DMS153 (cell line): Measurements from ENCODE around the gene RAE1.
"Not testable (repeated sequence)": the region's sequence is repeated elsewhere in the genome, so short reads cannot be mapped to it uniquely, and the experiment has no call there.

Source experiments
- DNase-seq: peaks from one replicate; lab custom pipeline; 2025; lab: John Stamatoyannopoulos, UW

The RAE1 gene

DNA sequence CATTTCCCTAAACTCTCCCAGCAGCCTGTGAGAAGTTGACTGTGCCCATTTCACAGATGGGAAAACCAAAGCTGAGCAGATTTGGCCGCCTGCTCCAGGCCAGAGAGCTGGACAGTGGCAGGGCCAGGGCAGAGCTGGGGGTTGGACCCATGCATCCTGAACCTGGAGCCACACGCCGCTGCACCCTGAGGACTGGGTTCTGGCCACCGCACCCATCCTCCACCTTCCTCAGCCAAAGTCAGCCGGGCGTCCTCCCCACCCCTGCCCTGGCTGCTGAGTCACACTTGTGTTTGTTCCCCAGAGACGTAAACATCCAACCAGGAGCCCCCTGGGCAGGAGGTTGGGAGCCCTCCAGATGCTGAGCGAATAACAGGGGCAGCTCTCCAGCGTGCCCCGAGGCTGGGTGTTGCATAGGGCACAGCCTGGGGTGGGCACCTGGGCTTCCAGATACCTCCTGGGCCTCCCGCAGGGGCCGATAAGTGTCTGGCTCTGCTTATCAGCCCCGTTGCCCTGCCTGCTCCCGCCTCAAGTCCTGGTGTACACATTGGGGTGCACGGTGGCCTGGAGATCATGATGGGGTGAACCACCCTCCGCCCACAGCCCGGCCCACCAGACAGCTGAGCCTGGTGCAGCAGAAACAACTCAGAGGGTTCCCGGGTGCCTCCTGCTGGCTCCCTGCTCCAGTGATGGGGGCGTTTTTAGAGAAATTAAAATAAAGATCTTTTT, 64.0 kb downstream of the RAE1 start:
- no peak for DNase-seq

GRCh38 chr20:57415771-57416170, 64.7 kb downstream of the RAE1 start:
- no peak for DNase-seq

DNA sequence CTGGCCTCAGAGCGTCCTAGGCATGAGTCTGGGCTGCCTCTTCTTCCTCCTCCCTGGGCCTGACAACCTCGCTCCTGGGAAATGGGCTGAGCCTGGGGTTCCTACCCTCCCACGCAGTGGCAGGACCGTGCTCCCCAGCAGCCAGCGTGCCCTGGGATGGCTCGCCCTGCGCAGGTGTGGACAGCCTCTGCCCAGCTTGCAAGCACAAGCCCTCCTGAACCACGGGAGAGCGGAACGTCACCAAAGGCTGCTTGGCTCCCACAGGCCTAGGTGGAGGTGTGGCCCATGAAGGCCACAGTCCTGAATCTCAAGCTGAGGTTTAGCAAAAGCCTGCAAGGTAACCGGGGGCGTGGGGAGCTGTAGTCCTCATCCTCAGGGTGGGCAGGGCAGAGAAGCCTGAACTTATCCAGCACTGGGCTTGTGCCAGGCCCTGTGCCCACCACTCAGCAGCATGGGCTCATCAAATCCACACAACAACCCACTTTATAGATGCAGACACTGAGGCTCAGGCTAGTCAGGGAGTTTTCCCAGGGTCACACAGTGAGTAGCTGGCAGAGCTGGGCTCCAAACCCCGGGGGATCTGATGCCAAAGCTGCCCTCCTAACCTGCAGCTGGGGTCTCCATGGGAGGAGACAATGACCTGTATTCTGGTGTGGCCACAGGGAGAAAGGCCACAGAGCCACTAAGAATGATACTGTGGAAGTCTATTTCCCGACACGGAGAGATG, 65.4 kb downstream of the RAE1 start:
- DNase-seq = no peak

- DNase-seq = no peak
Observed at GRCh38 chr20:57417051-57417689, 66.1 kb downstream of the RAE1 start.

- DNase-seq = no peak
Observed at GRCh38 chr20:57417830-57418780, 67.0 kb downstream of the RAE1 start.

DNA sequence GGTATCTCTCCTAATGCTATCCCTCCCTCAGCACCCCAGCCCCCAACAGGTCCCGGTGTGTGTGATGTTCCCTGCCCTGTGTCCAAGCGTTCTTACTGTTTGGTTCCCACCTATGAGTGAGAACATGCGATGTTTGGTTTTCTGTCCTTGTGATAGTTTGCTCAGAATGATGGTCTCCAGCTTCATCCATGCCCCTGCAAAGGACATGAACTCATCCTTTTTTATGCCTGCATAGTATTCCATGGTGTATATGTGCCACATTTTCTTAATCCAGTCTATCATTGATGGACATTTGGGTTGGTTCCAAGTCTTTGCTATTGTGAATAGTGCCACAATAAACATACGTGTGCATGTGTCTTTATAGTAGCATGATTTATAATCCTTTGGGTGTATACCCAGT, 68.4 kb downstream of the RAE1 start:
- not testable (repeated sequence) for DNase-seq

GRCh38 chr20:57420571-57421252, 69.7 kb downstream of the RAE1 start:
- no peak for DNase-seq

GRCh38 chr20:57421253-57422220, 70.5 kb downstream of the RAE1 start:
- no peak for DNase-seq

GRCh38 chr20:57422254-57422653, 71.2 kb downstream of the RAE1 start:
- no peak for DNase-seq

- peak; percentile 42 for DNase-seq
Observed at GRCh38 chr20:57425150-57426013, 74.3 kb downstream of the RAE1 start.

DNA sequence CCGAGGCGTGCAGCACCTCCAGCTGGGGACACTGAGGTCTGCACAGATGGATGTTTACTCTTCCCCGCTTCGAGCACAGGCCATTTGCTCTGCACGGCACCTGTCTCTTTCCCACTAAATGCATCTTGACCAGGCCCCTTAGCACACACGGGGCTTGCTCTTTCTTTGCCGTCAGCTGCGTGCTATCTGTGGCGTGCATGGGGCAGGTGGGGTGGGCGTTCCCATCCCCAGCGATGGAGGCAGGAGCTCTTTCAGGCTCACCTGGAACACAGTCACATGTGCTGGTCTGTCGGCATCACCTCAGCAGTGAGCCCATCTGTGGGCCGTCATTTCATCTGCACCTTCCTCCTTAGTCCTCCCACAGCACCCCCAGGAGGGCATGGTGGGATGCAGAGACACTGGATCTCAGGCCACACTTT, 75.2 kb downstream of the RAE1 start:
- peak; percentile 56 for DNase-seq

DNA sequence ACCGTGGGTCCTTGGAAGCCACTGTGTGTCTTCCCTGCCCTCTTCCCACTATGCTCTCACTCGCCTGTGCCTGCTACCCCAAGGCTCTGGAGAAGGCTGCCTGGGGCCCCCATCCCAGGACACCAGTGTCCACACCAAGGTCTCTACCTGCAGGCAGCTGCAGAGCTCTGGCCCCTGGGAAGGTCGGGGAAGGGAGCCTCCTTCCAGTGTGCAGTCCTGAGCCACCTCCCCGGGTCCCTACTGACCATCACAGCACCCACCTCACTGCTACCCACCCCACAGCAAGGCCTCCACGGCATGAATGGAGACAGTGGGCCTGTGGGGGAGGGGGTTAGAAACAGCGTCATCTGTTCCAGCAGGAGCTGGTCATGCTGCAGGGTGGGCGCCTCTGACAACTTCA, 75.8 kb downstream of the RAE1 start:
- DNase-seq = no peak

GRCh38 chr20:57428324-57429158, 77.5 kb downstream of the RAE1 start:
- DNase-seq = no peak
